ENCODE data around the gene EGFR. TPM values are rescaled to one million over a fixed set of nuclear protein-coding genes. Genes with fewer than 3 reads are reported as not detected.
A peak's percentile ranks its signal among the peaks of the same experiment; 100 is the strongest.

Gene EGFR
- total RNA-seq, 1 donor = 98.9 TPM

DNA sequence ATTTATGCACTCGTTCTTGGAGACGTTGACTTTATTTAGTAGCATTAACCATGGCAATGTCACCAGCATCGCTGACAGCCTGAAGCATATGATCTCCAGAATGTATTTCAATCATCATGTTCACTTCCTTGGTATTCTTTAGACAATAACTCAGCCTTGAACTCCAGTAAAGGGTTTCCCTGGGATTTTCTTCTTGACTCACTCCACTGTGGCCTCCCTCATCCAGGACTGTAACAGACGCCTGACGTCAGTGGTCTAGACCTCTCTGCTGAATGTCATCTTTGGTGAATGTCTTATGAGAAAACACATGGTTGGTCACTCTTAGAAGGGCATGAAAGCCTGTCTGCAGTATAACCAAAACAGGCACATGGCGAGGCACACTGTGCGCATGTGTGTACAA, 64.4 kb downstream of the EGFR start:
- no peak for DNase-seq (ENCODE audit: low read depth)
- TF ChIP-seq, protein P1, sequence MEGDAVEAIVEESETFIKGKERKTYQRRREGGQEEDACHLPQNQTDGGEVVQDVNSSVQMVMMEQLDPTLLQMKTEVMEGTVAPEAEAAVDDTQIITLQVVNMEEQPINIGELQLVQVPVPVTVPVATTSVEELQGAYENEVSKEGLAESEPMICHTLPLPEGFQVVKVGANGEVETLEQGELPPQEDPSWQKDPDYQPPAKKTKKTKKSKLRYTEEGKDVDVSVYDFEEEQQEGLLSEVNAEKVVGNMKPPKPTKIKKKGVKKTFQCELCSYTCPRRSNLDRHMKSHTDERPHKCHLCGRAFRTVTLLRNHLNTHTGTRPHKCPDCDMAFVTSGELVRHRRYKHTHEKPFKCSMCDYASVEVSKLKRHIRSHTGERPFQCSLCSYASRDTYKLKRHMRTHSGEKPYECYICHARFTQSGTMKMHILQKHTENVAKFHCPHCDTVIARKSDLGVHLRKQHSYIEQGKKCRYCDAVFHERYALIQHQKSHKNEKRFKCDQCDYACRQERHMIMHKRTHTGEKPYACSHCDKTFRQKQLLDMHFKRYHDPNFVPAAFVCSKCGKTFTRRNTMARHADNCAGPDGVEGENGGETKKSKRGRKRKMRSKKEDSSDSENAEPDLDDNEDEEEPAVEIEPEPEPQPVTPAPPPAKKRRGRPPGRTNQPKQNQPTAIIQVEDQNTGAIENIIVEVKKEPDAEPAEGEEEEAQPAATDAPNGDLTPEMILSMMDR (IDR thresholded peaks at IDR 0.05; ENCODE audit: insufficient read depth, low read depth, low read length) = no peak
- H3K4me3 ChIP-seq (ENCODE audit: low read depth, low read length) = no peak overlapping the region

DNA sequence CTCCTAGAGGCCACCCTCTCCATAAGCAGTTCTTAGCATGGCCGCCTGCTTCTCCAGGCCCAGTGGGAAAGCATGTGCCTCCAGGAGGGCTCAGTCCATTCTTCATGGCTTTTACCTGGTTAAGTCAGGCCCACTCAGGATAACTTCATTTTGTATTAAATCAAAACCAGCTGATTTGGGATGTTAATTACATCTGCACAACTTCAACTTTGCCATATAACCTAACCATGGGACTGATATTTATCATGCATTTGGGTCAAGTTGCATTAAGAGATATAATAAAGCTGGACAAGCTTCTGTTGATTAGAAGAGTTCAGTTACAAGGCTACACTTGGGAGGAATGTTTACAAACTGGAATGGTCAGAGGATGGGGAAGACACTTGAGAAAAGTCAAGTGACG, 65.5 kb downstream of the EGFR start:
- H3K4me3 ChIP-seq (ENCODE audit: low read depth, low read length) = no peak overlapping the region
- TF ChIP-seq, protein P1 (IDR thresholded peaks at IDR 0.05; ENCODE audit: insufficient read depth, low read depth, low read length) = no peak
- DNase-seq (ENCODE audit: low read depth) = no peak

DNA sequence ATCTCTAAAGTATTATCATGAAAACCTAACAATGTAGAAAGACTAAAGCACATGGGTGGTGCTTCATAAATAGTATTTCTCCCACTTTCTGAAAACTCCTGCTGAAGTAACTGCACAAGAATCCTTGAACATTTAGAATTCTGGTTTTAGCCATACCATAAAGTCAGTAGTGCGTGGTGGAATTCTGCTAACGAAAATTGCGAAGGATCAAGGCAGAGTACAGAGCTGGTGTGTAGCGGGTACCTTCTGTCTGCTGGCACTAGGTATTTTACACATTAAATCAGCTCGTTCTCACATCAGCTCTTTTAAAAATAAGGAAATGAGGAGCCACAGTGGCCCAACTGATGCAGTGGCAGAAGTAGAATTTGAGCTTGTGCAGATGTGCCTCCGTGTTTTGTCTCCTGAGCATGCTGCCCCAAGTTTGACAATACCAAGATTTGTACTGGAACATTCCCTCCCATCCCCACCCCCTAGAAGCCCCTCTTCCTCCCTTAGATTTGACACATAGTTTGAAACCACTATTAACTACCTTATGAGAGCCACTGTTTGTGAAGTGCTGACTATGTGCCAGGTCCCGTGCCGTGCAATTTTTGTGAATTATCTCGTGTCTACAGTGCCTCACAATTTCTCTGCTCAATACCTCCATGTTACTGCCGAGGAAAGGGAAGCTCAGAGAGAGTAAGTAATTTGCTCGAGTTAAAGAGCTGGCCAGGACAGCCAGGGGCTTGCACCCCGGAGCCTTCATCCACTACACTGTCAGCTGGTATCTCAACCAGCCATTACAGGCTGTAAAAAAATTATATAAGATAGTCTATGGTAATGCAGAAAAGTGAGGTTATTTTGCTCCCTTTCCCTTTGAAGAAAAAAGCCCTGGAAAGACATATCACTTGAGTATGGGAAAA, 66.9 kb downstream of the EGFR start:
- H3K4me3 ChIP-seq (ENCODE audit: low read depth, low read length) = peak overlapping the region; percentile 51
- DNase-seq (ENCODE audit: low read depth) = no peak
- TF ChIP-seq, protein P1 (IDR thresholded peaks at IDR 0.05; ENCODE audit: insufficient read depth, low read depth, low read length) = no peak

- DNase-seq (ENCODE audit: low read depth) = peak; percentile 83
- TF ChIP-seq, protein P1 (IDR thresholded peaks at IDR 0.05; ENCODE audit: insufficient read depth, low read depth, low read length) = no peak
- peak overlapping the region; percentile 51 for H3K4me3 ChIP-seq (ENCODE audit: low read depth, low read length)
These were observed 67.8 kb downstream of the EGFR start for GRCh38 chr7:55086413-55087201.

GRCh38 chr7:55087521-55087961, 68.7 kb downstream of the EGFR start:
- DNase-seq (ENCODE audit: low read depth) = no peak
- TF ChIP-seq, protein P1 (IDR thresholded peaks at IDR 0.05; ENCODE audit: insufficient read depth, low read depth, low read length) = no peak
- no peak overlapping the region for H3K4me3 ChIP-seq (ENCODE audit: low read depth, low read length)

- H3K4me3 ChIP-seq (ENCODE audit: low read depth, low read length) = no peak overlapping the region
- DNase-seq (ENCODE audit: low read depth) = no peak
- TF ChIP-seq, protein P1 (IDR thresholded peaks at IDR 0.05; ENCODE audit: insufficient read depth, low read depth, low read length) = no peak
These were observed 69.3 kb downstream of the EGFR start for GRCh38 chr7:55088107-55088506.

Measured in fibroblast of villous mesenchyme (primary cell).